Measurements from ENCODE around the gene VPREB1.
A peak's percentile ranks its signal among the peaks of the same experiment; 100 is the strongest.
"Not testable (repeated sequence)": the region's sequence is repeated elsewhere in the genome, so short reads cannot be mapped to it uniquely, and the experiment has no call there.

Gene VPREB1

GRCh38 chr22:22245935-22246525 lies 1.4 kb downstream of the VPREB1 start:
- no peak overlapping the region for H3K4me3 ChIP-seq (ENCODE audit: low read depth, low read length)
- H3K27ac ChIP-seq = no peak overlapping the region
- in situ Hi-C loops (cut with HindIII; ENCODE audit: low pct_ligation_motif_present, low sequenced_read_pairs) = no loop called here
- H3K36me3 ChIP-seq (replicated peaks) = no peaks in the 10 kb centered on the region
- DNase-seq = no peak
- no peak for TF ChIP-seq CTCF (IDR thresholded peaks at IDR 0.05; ENCODE audit: low read depth, low read length, missing control alignments)
- H3K27me3 ChIP-seq (replicated peaks) = peaks cover 7% of the 10 kb centered on the region

GRCh38 chr22:22246706-22247105 lies 2.1 kb downstream of the VPREB1 start:
- peaks cover 7% of the 10 kb centered on the region for H3K27me3 ChIP-seq (replicated peaks)
- H3K27ac ChIP-seq = no peak overlapping the region
- H3K36me3 ChIP-seq (replicated peaks) = no peaks in the 10 kb centered on the region
- H3K4me3 ChIP-seq (ENCODE audit: low read depth, low read length) = no peak overlapping the region
- no peak for DNase-seq
- in situ Hi-C loops (cut with HindIII; ENCODE audit: low pct_ligation_motif_present, low sequenced_read_pairs) = no loop called here
- TF ChIP-seq CTCF (IDR thresholded peaks at IDR 0.05; ENCODE audit: low read depth, low read length, missing control alignments) = no peak

- Histone ChIP-seq H3K27me3 (replicated peaks) (peaks cover 7% of the 10 kb centered on the region), H3K4me3 (ENCODE audit: low read depth, low read length) (no peak overlapping the region), H3K36me3 (replicated peaks) (no peaks in the 10 kb centered on the region), H3K27ac (no peak overlapping the region)
- no peak for TF ChIP-seq CTCF (IDR thresholded peaks at IDR 0.05; ENCODE audit: low read depth, low read length, missing control alignments)
- no peak for DNase-seq
- in situ Hi-C loops (cut with HindIII; ENCODE audit: low pct_ligation_motif_present, low sequenced_read_pairs) = no loop called here
Measured at GRCh38 chr22:22248878-22249277, 4.3 kb downstream of the VPREB1 start.

- H3K27me3 ChIP-seq (replicated peaks); H3K4me3 ChIP-seq (ENCODE audit: low read depth, low read length); H3K27ac ChIP-seq; DNase-seq; H3K36me3 ChIP-seq (replicated peaks); in situ Hi-C loops (cut with HindIII; ENCODE audit: low pct_ligation_motif_present, low sequenced_read_pairs): not testable (repeated sequence)
Measured at GRCh38 chr22:22250651-22251050, 6.1 kb downstream of the VPREB1 start.

GRCh38 chr22:22256133-22256532 lies 11.5 kb downstream of the VPREB1 start:
- DNase-seq; H3K36me3 ChIP-seq (replicated peaks); H3K4me3 ChIP-seq (ENCODE audit: low read depth, low read length); H3K27ac ChIP-seq; H3K27me3 ChIP-seq (replicated peaks); in situ Hi-C loops (cut with HindIII; ENCODE audit: low pct_ligation_motif_present, low sequenced_read_pairs): not testable (repeated sequence)

- H3K4me3 ChIP-seq (ENCODE audit: low read depth, low read length); H3K36me3 ChIP-seq (replicated peaks); H3K27ac ChIP-seq; DNase-seq; H3K27me3 ChIP-seq (replicated peaks); in situ Hi-C loops (cut with HindIII; ENCODE audit: low pct_ligation_motif_present, low sequenced_read_pairs): not testable (repeated sequence)
Measured at GRCh38 chr22:22258597-22259415, 14.2 kb downstream of the VPREB1 start.

GRCh38 chr22:22260169-22260568 lies 15.6 kb downstream of the VPREB1 start:
- DNase-seq; H3K4me3 ChIP-seq (ENCODE audit: low read depth, low read length); H3K36me3 ChIP-seq (replicated peaks); H3K27me3 ChIP-seq (replicated peaks); in situ Hi-C loops (cut with HindIII; ENCODE audit: low pct_ligation_motif_present, low sequenced_read_pairs); H3K27ac ChIP-seq: not testable (repeated sequence)

GRCh38 chr22:22260586-22260985 lies 16.0 kb downstream of the VPREB1 start:
- in situ Hi-C loops (cut with HindIII; ENCODE audit: low pct_ligation_motif_present, low sequenced_read_pairs); H3K27me3 ChIP-seq (replicated peaks); DNase-seq; H3K36me3 ChIP-seq (replicated peaks); H3K4me3 ChIP-seq (ENCODE audit: low read depth, low read length); H3K27ac ChIP-seq: not testable (repeated sequence)

- H3K36me3 ChIP-seq (replicated peaks); H3K4me3 ChIP-seq (ENCODE audit: low read depth, low read length); H3K27ac ChIP-seq; in situ Hi-C loops (cut with HindIII; ENCODE audit: low pct_ligation_motif_present, low sequenced_read_pairs); H3K27me3 ChIP-seq (replicated peaks): not testable (repeated sequence)
- DNase-seq = peak; percentile 66
Measured at GRCh38 chr22:22262332-22263074, 17.9 kb downstream of the VPREB1 start.

- H3K27ac ChIP-seq; H3K36me3 ChIP-seq (replicated peaks); in situ Hi-C loops (cut with HindIII; ENCODE audit: low pct_ligation_motif_present, low sequenced_read_pairs); H3K4me3 ChIP-seq (ENCODE audit: low read depth, low read length); H3K27me3 ChIP-seq (replicated peaks); DNase-seq: not testable (repeated sequence)
Measured at GRCh38 chr22:22263823-22264222, 19.2 kb downstream of the VPREB1 start.

GRCh38 chr22:22270036-22270676 lies 25.6 kb downstream of the VPREB1 start:
- in situ Hi-C loops (cut with HindIII; ENCODE audit: low pct_ligation_motif_present, low sequenced_read_pairs); DNase-seq; H3K36me3 ChIP-seq (replicated peaks); H3K4me3 ChIP-seq (ENCODE audit: low read depth, low read length); H3K27me3 ChIP-seq (replicated peaks); H3K27ac ChIP-seq: not testable (repeated sequence)

Measured in brain microvascular endothelial cell (primary cell).